Activated CD4-positive, CD25-positive, alpha-beta regulatory T cell treated with anti-CD3 and anti-CD28 coated beads, Interleukin-2, amount 50 U/mL, for 16 hours (primary cell): ENCODE data around the gene MT2A.

Experiments used
- DNase-seq: peaks from one replicate; pipeline ENCODE4 v3.0.0-alpha.2; 2020; ENCODE audit warnings: low read depth, low spot score

MT2A gene

DNA sequence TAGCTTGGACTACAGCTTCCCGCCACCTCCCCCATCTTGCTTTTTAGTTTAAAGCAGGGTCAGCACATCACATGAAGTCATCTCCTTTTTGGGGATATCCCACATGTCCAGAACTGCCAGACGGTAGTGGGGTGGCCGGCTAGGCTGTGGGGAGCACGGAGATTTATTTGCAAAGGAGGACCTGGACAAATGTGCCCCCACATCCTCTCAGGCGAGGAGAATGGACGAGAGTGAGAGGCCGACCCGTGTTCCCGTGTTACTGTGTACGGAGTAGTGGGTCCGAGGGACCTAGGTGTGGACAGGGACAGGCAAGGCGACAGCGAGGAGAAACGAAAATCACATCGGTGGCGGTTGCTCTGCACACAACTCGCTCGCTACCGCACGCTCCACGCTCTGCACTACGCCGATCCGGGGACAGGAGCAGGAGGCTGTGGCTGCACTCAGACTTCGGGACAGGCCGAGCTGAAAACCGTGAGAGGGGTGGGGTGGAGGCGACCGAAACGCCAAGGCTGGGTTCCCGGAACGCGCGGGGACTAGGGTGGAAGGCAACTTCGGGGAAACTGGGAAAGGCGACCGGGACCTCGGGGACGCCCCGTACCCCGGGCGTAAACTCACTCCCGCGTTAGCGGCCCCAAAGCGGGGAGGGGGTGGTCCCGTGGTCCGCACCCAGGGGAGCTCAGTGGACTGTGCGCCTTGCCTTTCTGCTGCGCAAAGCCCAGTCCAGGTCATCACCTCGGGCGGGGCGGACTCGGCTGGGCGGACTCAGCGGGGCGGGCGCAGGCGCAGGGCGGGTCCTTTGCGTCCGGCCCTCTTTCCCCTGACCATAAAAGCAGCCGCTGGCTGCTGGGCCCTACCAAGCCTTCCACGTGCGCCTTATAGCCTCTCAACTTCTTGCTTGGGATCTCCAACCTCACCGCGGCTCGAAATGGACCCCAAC is 29.7 kb downstream of the MT2A start, which contains the start of gene MT1A:
TSS of gene MT1A (plus strand) at position 853 of the 937 bp plus-strand sequence. CDS start at position 926, 73 bp downstream.
- no peak for DNase-seq

DNA sequence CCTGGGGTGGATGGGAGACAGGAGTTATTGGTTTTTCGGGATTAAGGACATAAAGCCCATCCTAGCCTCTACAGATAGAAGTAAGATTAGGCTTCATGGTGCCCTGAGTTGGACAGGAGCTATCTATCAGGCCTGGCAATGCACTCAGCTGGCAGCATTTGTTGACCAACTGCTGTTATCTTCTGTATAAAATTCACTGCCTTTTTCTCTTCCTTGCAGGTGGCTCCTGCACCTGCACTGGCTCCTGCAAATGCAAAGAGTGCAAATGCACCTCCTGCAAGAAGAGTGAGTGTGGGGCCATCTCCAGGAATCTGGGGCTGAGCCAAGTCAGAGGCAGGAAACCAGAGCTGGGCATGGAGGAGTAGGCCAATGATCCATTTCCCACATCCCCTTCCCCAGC is 30.7 kb downstream of the MT2A start:
- DNase-seq = no peak

- DNase-seq = no peak
These were observed 31.7 kb downstream of the MT2A start for GRCh38 chr16:56640076-56640475.

- DNase-seq = no peak
These were observed 32.8 kb downstream of the MT2A start for GRCh38 chr16:56641166-56641565.

- peak; percentile 24 for DNase-seq
These were observed 34.8 kb downstream of the MT2A start for GRCh38 chr16:56643080-56643778.

GRCh38 chr16:56643833-56644232 is 35.4 kb downstream of the MT2A start:
- DNase-seq = no peak

GRCh38 chr16:56645311-56645710 is 36.9 kb downstream of the MT2A start:
- DNase-seq = no peak

DNA sequence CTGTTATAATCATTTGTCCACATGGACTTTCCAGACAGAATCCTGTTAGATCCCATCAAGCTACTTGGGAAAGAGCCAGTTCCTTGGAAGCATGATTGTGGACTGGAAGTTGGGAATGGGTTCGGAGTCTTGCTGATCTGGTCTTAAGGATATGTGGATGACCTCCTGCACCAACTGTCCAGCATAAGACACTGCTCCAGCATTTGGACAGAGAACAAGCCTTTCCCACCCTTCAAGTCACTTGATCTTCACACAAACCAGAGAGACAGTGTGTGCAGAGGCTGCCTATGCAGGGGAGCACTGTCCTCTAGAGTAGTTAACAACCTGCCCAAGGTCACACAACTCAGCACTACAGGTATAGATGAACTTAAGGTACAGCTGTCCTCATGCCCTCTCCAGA is 37.5 kb downstream of the MT2A start:
- no peak for DNase-seq

- DNase-seq = no peak
These were observed 39.5 kb downstream of the MT2A start for GRCh38 chr16:56647641-56648431.

DNA sequence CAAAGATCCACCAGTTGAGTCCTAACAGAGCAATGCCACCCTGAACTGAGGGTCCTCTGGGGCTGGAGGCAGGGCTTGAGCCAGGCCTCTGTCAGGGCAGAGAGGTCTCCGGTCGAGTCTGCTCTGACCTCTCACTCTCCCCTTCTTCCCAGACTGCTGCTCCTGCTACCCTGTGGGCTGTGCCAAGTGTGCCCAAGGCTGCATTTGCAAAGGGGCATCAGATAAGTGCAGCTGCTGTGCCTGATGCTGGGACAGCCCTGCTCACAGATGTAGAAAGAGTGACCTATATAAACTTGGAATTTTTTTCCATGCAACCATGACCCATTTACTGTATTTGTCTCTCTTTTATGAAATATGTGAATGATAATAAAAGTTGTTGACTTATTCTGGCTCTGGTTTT is 40.9 kb downstream of the MT2A start:
- no peak for DNase-seq

GRCh38 chr16:56649820-56650219 is 41.4 kb downstream of the MT2A start:
- no peak for DNase-seq

DNA sequence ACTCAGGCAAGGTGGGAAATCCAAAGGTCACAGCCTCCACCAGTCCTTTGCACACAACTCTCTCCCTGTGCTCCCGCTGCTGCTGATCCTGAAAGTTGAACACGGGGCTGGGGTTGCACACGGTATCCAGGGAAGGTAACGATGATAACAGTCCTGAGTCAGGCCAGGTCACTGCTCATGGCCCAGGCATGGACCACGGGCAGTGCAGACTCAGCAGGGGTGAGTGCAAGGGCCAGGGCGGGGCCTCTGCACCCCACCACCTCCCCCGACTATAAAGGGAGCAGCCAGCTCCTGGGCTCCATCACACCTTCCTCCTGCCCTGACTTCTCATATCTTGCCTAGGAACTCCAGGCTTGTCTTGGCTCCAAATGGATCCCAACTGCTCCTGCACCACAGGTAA is 43.2 kb downstream of the MT2A start, which contains the start of gene MT1B:
TSS of gene MT1B (plus strand) at position 301 of the 400 bp plus-strand sequence. CDS start at position 369, 68 bp downstream.
- no peak for DNase-seq

DNA sequence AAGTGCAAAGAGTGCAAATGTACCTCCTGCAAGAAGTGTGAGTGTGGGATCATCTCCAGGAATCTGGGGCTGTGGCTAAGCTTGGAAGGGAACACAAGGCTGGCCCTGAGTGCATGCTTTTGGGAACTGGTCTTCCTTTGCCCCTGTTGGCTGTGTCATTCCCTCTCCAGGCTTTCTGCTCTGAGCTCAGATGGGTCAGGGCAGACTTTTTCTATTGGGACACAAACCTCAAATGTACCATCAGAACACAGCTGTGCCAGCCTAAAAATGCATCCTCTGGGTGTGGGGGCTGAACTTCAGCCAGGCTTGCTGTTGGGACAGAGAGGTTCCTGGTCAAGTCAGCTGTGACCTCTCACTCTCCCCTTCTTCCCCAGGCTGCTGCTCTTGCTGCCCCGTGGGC is 44.2 kb downstream of the MT2A start:
- no peak for DNase-seq

DNA sequence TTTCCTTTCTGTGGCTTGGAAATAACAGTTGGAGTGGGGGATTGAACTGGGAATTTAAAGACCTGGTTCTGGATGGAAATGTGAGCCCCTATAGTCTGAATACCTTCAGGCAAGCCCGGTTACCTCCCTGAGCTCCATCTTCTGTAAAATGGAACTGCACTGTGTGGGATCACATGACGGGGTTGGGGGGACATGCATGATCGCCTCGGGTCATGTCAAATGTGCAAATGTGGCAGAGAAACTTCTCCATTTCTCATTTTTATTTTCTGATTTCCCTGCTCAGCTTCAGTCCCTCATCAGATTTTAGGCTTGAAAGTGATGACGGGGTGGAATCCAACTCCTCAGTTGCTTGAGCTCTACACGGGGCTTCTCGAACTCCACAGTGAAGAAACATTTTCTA is 44.8 kb downstream of the MT2A start:
- no peak for DNase-seq

GRCh38 chr16:56657555-56658326 is 49.4 kb downstream of the MT2A start, which contains the start of gene MT1F:
Gene MT1F (plus strand): TSS chr16:56657959. CDS start chr16:56658059, 100 bp downstream.
- peak; percentile 38 for DNase-seq

- DNase-seq = no peak
These were observed 50.0 kb downstream of the MT2A start for GRCh38 chr16:56658327-56658875.
